Measurements from ENCODE around the gene OR10AD1.
"Not testable (repeated sequence)": the region's sequence is repeated elsewhere in the genome, so short reads cannot be mapped to it uniquely, and the experiment has no call there.

The OR10AD1 gene, protein sequence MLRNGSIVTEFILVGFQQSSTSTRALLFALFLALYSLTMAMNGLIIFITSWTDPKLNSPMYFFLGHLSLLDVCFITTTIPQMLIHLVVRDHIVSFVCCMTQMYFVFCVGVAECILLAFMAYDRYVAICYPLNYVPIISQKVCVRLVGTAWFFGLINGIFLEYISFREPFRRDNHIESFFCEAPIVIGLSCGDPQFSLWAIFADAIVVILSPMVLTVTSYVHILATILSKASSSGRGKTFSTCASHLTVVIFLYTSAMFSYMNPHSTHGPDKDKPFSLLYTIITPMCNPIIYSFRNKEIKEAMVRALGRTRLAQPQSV

GRCh38 chr12:48203192-48203591 is at the start of gene OR10AD1:
Gene OR10AD1 (minus strand): TSS chr12:48203292. CDS start chr12:48203292, 0 bp downstream.
- no peak for DNase-seq (ENCODE audit: low read depth in 2 of 2)

DNA sequence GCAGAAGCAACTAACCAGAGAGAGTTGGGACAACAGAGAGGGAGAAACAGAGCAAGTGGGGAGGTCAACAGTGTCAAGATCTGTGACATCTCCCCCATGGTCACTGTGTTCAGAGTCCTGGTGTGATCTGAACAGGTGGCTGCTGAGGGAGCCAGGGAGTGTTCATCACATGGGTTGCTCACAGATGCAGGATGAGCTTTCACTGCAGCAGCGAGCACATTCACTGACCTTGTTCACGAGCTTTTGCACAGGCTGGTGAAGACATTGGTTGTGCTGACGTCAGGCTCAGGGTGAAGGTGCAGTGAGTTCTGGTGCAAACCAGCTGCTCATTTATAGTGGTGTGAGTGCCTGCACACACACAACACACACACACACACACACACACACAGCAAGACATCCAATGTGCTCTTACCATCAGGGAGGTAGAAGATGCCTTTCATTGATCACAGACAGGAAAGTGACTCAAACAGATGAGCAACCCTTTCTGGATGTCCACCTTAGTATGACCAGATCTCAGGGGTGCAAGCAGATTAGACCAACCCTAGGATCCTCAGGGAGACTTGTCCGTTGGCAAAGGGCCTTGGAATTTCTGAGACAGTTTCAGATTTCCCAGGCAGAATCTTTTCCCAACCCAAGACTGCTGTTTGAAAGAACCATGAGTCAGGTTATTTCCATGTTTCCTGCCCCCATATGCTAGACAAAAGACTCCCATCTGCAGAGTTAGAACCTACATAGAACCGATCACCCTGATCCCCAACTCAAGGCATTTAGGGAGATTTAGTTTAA is 44.3 kb upstream of the OR10AD1 start:
- DNase-seq (ENCODE audit: low read depth in 2 of 2) = no peak

DNA sequence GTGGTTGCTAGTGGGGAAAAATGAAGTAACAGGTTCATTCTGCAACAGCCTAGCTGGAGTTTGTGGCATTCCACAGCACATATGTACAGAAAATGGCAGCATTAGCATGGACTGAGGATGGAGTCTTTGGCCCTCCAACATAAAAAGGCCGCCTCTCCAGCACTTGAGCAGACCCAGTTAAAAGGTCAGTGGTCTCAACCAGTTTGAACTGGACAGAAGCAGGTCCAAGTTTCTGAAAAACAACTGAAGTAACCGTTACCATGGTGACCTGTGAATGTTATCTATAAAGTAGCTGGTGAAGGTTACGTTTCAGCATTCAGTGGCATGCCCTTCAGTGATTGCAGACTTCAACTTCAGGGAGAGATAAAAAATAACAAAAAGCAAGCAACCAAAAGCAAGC is 34.1 kb upstream of the OR10AD1 start:
- no peak for DNase-seq (ENCODE audit: low read depth in 2 of 2)

- no peak for DNase-seq (ENCODE audit: low read depth in 2 of 2)
Observed at GRCh38 chr12:48235796-48236333, 32.8 kb upstream of the OR10AD1 start.

DNA sequence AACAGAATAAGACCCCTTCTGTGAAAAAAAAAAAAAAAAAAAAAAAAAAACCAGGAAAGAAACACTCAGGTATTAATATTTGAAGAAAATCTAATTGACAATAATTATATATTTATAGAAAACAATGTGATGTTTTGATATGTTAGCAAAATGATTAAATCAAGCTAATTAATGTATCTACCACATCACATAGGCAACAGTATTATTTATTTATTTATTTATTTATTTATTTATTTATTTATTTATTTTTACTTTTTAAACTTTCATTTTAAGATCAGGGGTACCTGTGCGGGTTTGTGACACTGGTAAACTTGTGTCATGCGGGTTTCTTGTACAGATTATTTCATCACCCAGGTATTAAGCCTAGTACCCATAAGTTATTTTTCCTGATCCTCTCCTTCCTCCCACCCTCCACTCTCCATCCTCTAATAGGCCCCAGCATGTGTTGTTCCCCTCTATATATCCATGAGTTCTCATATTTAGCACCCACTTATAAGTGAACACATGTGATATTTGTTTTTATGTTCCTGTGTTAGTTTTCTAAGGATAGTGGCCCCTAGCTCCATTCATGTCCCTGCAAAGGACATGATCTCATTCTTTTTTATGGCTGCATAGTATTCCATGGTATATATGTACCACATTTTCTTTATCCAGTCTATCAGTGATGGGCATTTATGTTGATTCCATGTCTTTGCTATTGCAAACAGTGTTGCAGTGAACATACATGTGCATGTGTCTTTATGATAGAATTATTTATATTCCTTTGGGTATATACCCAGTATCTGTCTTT is 28.3 kb upstream of the OR10AD1 start:
- not testable (repeated sequence) for DNase-seq (ENCODE audit: low read depth in 2 of 2)

DNA sequence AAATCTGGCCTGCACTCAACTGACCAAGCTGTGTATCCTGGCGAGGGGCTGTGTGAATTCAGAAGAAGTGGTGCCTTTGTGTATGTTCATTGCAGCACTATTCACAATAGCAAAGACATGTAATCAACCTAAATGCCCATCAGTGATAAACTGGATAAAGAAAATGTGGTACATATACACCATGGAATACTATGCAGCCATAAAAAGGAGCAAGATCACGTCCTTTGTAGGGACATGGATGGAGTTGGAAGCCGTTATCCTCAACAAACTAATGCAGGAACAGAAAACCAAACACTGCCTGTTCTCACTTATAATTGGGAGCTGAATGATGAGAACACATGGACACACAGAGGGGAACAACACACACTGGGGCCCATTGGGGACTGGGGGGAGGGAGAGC is 21.4 kb upstream of the OR10AD1 start:
- not testable (repeated sequence) for DNase-seq (ENCODE audit: low read depth in 2 of 2)

DNA sequence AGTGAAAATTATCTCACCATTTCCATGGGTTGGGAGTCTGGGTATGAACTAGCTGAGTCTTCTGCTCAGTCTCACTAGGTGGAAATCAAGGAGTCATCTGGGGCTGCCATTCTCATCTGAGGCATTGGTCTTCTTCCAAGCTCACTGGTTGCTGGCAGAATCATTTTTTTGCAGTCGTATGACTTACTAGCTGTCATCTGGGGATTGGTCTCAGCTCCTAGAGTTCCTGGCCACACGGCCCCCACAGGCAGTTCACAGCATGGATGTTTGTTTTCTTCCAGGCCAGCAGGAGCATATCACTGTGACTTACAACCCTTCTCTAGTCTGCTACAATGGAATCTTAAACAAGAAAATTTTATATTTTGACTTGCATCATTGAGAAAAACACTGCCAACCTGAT is 18.6 kb upstream of the OR10AD1 start:
- DNase-seq (ENCODE audit: low read depth in 2 of 2) = no peak

GRCh38 chr12:48220701-48221100 is 17.6 kb upstream of the OR10AD1 start:
- DNase-seq (ENCODE audit: low read depth in 2 of 2) = no peak

- no peak for DNase-seq (ENCODE audit: low read depth in 2 of 2)
Observed at GRCh38 chr12:48219631-48220030, 16.5 kb upstream of the OR10AD1 start.

DNA sequence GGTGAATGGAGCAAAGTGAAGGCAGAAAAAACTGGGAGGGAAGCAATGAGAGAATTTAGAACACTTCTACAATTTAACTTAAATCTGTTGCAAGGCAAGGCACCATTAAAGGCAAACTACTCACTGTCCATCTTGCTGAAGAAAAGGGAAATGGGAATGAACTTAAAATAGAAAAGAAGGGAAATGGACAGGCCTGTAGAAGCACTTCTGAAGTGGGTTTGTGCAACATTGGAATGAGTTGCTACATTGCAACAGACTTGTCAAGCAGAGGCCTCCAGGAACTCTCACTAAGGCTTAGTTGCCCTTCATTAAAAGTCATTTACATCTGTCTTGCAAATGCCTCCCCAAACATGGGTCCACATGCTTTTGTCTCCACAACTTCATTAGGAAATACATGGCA is 13.7 kb upstream of the OR10AD1 start:
- no peak for DNase-seq (ENCODE audit: low read depth in 2 of 2)

DNA sequence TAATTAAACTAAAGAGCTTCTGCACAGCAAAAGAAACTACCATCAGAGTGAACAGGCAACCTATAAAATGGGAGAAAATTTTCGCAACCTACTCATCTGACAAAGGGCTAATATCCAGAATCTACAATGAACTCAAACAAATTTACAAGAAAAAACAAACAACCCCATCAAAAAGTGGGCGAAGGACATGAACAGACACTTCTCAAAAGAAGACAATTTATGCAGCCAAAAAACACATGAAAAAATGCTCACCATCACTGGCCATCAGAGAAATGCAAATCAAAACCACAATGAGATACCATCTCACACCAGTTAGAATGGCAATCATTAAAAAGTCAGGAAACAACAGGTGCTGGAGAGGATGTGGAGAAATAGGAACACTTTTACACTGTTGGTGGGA is 6.4 kb upstream of the OR10AD1 start:
- DNase-seq (ENCODE audit: low read depth in 2 of 2) = not testable (repeated sequence)

- no peak for DNase-seq (ENCODE audit: low read depth in 2 of 2)
Observed at GRCh38 chr12:48202766-48203165, 326 bp downstream of the OR10AD1 start.

GRCh38 chr12:48201516-48201915 is 1.6 kb downstream of the OR10AD1 start:
- DNase-seq (ENCODE audit: low read depth in 2 of 2) = no peak

- no peak for DNase-seq (ENCODE audit: low read depth in 2 of 2)
Observed at GRCh38 chr12:48201091-48201490, 2.0 kb downstream of the OR10AD1 start.

- no peak for DNase-seq (ENCODE audit: low read depth in 2 of 2)
Observed at GRCh38 chr12:48199774-48200221, 3.3 kb downstream of the OR10AD1 start.

- DNase-seq (ENCODE audit: low read depth in 2 of 2) = no peak
Observed at GRCh38 chr12:48198985-48199384, 4.1 kb downstream of the OR10AD1 start.

DNA sequence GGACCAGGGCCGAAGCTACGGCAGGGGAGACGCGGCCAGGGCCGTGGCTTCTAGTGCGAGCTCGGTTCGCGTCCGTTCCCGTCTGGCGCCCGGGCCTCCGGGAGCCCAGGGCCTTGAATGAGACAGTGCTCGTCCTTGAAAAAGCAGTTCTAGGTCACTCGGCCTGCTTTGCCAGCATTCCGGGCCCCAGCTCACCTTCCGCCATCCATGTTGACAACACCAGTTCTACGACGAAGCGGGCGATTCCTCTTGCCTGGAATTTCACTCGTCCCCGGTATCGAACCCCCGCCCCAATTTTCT is 4.5 kb downstream of the OR10AD1 start:
- no peak for DNase-seq (ENCODE audit: low read depth in 2 of 2)

DNA sequence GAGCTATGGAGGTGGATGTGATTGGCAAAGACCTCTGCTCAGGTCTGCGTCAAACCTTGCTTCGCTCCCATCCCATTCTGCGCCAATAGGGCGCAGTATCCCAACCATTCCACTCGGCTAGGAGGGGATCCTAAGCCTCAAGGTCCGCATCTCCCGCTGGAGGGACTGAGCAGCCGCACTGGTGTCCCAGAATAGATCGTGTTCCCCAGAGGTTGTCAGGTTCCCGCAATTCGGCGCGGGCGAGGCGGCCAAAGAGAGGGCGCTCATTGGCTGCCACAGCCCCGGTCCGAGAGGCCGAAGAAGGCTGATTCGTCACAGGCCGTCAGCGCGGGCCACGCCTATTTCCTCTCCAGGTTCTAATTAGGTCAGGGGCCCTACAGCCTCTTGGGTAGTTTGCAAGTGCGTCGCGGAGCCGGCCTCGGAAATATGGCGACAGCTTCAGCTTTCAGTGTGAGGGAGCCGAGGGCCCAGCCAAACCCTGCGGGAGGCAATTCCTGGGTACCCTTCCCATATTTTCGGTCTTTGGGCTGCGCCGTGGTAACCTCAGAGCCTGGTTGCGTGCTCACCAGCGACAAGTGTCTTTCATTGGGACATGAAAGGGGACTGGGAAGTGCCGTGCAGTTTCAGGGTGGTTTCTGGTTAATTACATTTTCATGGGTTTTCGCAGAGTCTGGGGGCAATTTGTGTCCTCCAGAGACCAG is 5.0 kb downstream of the OR10AD1 start:
- DNase-seq (ENCODE audit: low read depth in 2 of 2) = peak; percentile 69

DNA sequence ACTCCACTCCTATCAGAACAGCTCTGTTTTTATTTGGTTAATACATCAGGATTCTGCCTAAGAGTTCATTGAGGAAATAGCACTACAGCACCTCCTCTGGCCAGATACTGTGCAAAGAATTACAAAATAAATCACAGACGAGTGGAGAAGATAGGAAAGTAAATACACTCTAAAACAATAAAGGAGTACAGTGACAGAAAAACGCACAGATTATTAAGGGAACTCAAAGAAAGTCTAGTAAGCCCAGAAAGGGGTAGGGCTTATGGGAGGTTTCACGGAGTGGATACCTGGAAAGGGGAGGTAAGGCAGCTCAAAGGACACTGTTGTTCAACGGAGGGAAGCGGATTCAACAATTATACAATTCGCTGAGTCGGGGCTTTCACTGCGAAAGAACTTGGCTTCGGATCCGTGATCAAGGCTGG is 5.5 kb downstream of the OR10AD1 start:
- no peak for DNase-seq (ENCODE audit: low read depth in 2 of 2)

DNA sequence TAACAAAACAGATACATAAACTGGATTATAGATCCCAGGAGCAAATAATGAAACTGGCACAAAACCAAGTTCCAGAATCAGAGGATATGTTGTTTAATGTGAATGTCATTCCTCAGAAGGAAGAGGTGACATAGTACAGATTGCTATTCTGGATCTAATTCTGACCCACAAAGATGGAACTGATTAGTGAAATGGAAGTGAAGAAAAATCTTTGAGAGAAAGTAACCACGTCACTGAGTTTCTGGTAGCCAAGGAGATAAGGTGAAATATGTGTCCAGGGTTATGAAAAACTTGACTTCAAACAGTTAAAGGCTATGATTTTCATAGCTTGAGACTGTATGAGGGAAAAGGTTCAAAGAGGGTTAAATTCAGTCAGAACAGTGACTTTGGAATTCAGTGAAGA is 8.3 kb downstream of the OR10AD1 start:
- no peak for DNase-seq (ENCODE audit: low read depth in 2 of 2)

GRCh38 chr12:48193623-48194022 is 9.5 kb downstream of the OR10AD1 start:
- no peak for DNase-seq (ENCODE audit: low read depth in 2 of 2)

DNA sequence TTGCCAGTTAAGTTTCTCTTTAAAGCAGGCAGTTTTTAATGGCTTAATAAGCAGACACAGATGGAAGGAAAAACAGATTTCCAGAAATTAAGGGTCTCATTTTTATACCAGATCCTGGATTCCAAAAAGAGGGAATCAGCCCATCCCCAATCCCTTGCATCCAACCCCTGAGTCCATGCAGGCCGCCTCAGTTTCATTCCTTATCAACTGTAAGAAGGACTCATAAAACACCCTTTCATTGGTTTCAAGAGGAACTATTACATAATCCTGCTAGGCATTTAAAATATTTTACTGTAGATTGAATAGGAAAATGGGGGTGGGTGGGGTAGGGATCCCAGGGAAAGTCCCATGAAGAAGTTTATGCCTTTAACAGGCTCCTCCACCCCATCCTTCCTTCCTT is 10.2 kb downstream of the OR10AD1 start:
- DNase-seq (ENCODE audit: low read depth in 2 of 2) = no peak
